ENCODE data around the gene PLA2G15.

PLA2G15 gene

DNA sequence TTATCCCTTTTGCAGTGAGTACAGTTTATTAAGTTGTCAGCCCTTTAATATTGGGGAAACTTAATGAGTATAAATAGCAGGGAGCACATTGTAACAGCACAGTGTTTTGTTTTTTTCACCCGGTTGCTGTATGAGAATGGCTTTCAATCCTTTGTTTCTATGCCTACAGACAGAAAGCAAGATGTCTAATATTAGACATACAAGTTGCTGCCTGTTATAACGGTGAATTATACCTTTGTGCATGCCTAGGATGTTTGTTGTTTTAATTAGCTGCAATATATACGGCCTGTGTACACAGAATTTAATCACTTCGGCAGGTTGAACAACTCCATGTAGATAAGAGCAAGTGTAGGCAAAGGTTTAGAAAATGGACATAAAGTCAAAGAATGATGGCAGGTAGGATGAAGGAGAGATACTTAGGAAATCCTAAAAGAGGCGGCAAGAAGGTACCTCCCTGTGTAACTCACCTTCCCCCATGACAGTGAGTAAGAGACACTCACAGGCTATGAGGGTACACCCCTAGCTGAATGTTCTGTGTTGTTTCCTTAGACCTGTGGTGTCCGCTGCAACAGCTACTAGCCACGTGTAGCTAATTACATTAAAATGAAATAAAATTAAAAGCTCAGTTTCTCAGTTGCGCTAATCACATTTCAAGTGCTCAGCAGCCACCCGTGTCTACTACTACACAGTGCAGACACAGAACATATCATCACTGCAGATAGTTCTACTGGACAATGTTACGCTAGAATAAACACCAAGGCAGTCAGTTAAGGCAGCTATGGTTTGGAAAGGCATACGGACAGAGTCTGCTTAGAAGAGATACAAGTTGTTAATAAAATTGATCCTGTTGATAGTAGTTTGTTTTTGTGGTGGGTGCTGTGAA, 54.6 kb downstream of the PLA2G15 start:
- no peak for DNase-seq

- no peak for DNase-seq
These were observed 55.7 kb downstream of the PLA2G15 start for GRCh38 chr16:68300734-68301459.

DNA sequence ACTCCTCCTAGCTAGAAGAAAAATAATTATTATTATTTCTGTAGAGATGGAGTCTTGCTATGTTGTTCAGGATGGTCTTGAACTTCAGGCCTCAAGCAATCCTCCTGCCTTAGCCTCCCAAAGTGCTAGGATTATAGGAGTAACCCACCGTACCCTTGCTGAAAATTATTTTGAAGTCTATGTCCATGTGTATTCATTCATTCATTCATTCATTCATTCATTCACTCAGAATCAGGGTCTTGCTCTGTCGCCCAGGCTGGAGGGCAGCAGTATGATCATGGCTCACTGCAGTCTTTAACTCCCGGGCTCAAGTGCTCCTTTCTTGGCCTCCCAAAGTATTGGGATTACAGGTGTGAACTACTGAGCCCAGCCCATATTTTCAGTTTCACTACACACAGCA, 61.5 kb downstream of the PLA2G15 start:
- DNase-seq = no peak

DNA sequence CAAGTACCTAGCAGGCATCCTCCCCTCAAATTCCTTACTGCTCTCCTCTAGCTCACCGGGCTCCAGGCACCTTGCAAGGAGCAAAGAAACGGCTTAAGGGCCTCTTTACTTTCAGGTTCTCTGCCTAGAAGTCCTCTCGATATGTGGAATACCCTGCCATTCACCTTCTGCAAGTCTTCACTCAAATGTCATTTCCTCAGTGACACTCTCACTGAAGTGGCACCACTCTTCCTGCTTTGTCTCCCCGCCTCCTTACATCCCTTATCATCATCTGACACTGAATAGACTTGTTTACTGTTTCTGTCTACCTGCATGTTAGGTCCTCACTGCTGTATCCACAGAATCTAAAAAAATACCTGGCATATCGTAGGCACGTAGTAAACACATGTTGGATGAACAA, 64.6 kb downstream of the PLA2G15 start:
- peak; percentile 28 for DNase-seq

- no peak for DNase-seq
These were observed 65.2 kb downstream of the PLA2G15 start for GRCh38 chr16:68310437-68310773.
